HepG2 (cell line): ENCODE measurements around the gene RANBP17. TPM values are rescaled to one million over a fixed set of nuclear protein-coding genes. Genes with fewer than 3 reads are reported as not detected.
A peak's percentile ranks its signal among the peaks of the same experiment; 100 is the strongest.

Experiments used
- ATAC-seq: fragments of 200-7000 bp; cut with Tn5 transposase; 3 replicates; pipeline ENCODE4 v1.9.1; 2020; ENCODE audit warnings: mild to moderate bottlenecking, moderate library complexity
- BruUV-seq: library from RNA; stranded (reverse); fragments of 400-500 nt; replicated peaks from 2 replicates; lab custom pipeline; 2021; lab: Mats Ljungman, UMichigan
- CTCF ChIA-PET: fragments of 300-600 bp; formaldehyde crosslinking; extraction: SDS; loops from one replicate; lab custom pipeline; 2021; ENCODE audit warnings: low total read pairs, inconsistent platforms, low intra/inter-chr PET ratio; lab: Yijun Ruan, JAX
- POLR2A ChIA-PET: fragments of 350-600 bp; sonication (Branson Sonifier 250); formaldehyde crosslinking; loops from one replicate; lab custom pipeline; 2020; ENCODE audit warnings: antibody characterized with exemption, inconsistent platforms; lab: Yijun Ruan, JAX
- DNase-seq: peaks from one replicate; pipeline ENCODE4 v3.0.0-alpha.2; 2015; ENCODE audit warnings: low spot score
- FAIRE-seq: peaks from 3 replicates; lab custom pipeline; 2011; peaks lifted over from hg19 to GRCh38; lab: Jason Lieb, UNC
- H2AFZ ChIP-seq: one replicate; pipeline ENCODE4 v1.6.1; 2011; ENCODE audit warnings: low read length, inconsistent platforms
- H3K27ac ChIP-seq: fragments of 300-600 bp; 3 replicates; pipeline ENCODE4 v1.8.0; 2011; ENCODE audit warnings: mixed run types, mild to moderate bottlenecking, mixed read lengths, low read length, inconsistent platforms; ENCODE audit not compliant: insufficient read depth; ENCODE audit errors: extremely low read length
- H3K27me3 ChIP-seq, 2 experiments: fragments of 200-600 bp in 1 of 2; 2 replicates in 1 of 2; 3 replicates in 1 of 2; pipeline versions ENCODE4 v1.6.0 to v1.8.0; 2011; ENCODE audit warnings: low read length in 2 of 2, mild to moderate bottlenecking in 2 of 2, moderate library complexity in 2 of 2, inconsistent platforms in 1 of 2; ENCODE audit not compliant: insufficient read depth in 2 of 2, control insufficient read depth in 1 of 2
- H3K36me3 ChIP-seq, 2 experiments: fragments of 200-600 bp in 1 of 2; replicated peaks in 1 of 2; 2 replicates in 1 of 2; 3 replicates in 1 of 2; pipeline versions ENCODE4 v1.5.1 to v1.8.0; 2011; ENCODE audit warnings: low read length in 2 of 2, inconsistent platforms in 1 of 2; ENCODE audit not compliant: insufficient read depth in 2 of 2, control insufficient read depth in 1 of 2
- H3K4me1 ChIP-seq: 2 replicates; pipeline ENCODE4 v1.5.1; 2012; ENCODE audit warnings: low read length, inconsistent platforms; ENCODE audit not compliant: insufficient read depth
- H3K4me2 ChIP-seq: 2 replicates; pipeline ENCODE4 v1.6.0; 2011; ENCODE audit warnings: low read depth, low read length, inconsistent platforms
- H3K4me3 ChIP-seq, 3 experiments: fragments of 200-600 bp in 1 of 3; sonication (generic), shearing (Covaris generic) in 1 of 3; replicated peaks in 1 of 3; 2 replicates each; pipeline ENCODE4 v1.5.1; 2011 to 2016; ENCODE audit warnings: low read length in 3 of 3, inconsistent platforms in 2 of 3, low read depth in 2 of 3, mild to moderate bottlenecking in 2 of 3, control low read depth in 1 of 3, mixed read lengths in 1 of 3; ENCODE audit not compliant: insufficient read depth in 1 of 3
- H3K79me2 ChIP-seq: one replicate; pipeline ENCODE4 v1.6.1; 2011; ENCODE audit warnings: low read length, inconsistent platforms; ENCODE audit not compliant: insufficient read depth
- H3K9ac ChIP-seq: 2 replicates; pipeline ENCODE4 v1.6.0; 2011; ENCODE audit warnings: mild to moderate bottlenecking, low read depth, low read length, inconsistent platforms; ENCODE audit not compliant: insufficient read depth
- H3K9me3 ChIP-seq: 2 replicates; pipeline ENCODE4 v1.5.1; 2012; ENCODE audit warnings: mild to moderate bottlenecking, low read length
- H4K20me1 ChIP-seq: 2 replicates; pipeline ENCODE4 v1.6.0; 2011; ENCODE audit warnings: inconsistent platforms, mild to moderate bottlenecking, low read length, moderate library complexity; ENCODE audit not compliant: insufficient read depth
- ATF7 ChIP-seq, 2 experiments: fragments of 450-650 bp in 1 of 2; sonication (generic) in 1 of 2; formaldehyde crosslinking in 1 of 2; IDR thresholded peaks; 2 replicates each; pipeline versions ENCODE4 v1.4.0 to v1.6.1; 2016 to 2020; ENCODE audit warnings: antibody characterized with exemption in 1 of 2, mild to moderate bottlenecking in 1 of 2, missing genetic modification reagents in 1 of 2
- MBD4 ChIP-seq: IDR thresholded peaks from 2 replicates; pipeline ENCODE4 v1.6.1; 2012; ENCODE audit warnings: low read length, inconsistent platforms, borderline replicate concordance
- PRMT3 ChIP-seq: sonication (generic); formaldehyde crosslinking; IDR thresholded peaks from 2 replicates; pipeline ENCODE4 v1.8.1; 2022; ENCODE audit warnings: low read depth, mild to moderate bottlenecking, moderate library complexity, missing genetic modification reagents, borderline replicate concordance
- ZNF672 ChIP-seq: sonication (generic); formaldehyde crosslinking; IDR thresholded peaks from 2 replicates; pipeline ENCODE4 v1.8.1; 2022; ENCODE audit warnings: missing genetic modification reagents
- ZNF784 ChIP-seq: sonication (generic); formaldehyde crosslinking; IDR thresholded peaks from 2 replicates; pipeline ENCODE4 v1.5.1; 2020; ENCODE audit warnings: missing genetic modification reagents, mild to moderate bottlenecking, borderline replicate concordance
- ZSCAN20 ChIP-seq: sonication (generic); formaldehyde crosslinking; IDR thresholded peaks from 2 replicates; pipeline ENCODE4 v1.4.0; 2020; ENCODE audit warnings: missing genetic modification reagents, mild to moderate bottlenecking, borderline replicate concordance
- WGBS: methylation state at CpG from one replicate; pipeline ENCODE4 v1.1.6; 2017; ENCODE audit warnings: low lambda C conversion rate; 5-methylcytosine and 5-hydroxymethylcytosine counted together
- in situ Hi-C: cut with HindIII; loops from 2 replicates; pipeline ENCODE4 v1.10.0; 2017; ENCODE audit warnings: low pct_unique_long_range_greater_than_20kb; ENCODE audit not compliant: extremely low pct_ligation_motif_present
- intact Hi-C: fragments of 100-400 bp; cut with micrococcal nuclease; formaldehyde crosslinking; loops from one replicate; pipeline ENCODE4 v1.10.0; 2022; ENCODE audit not compliant: unreplicated experiment
- polyA plus RNA-seq, 8 experiments: library from polyadenylated mRNA; depleted of rRNA in 3 of 8; stranded (reverse) in 7 of 8; unstranded in 1 of 8; fragments of >200 nt; fragmentation: Illumina TruSeq in 4 of 8; extraction: Trizol in 4 of 8; gene quantifications; 2 replicates each; pipeline versions ENCODE4 v1.2.1 to v1.2.3, GENCODE V29; 2011 to 2016; ENCODE audit warnings: low read depth in 4 of 8, missing spikeins in 1 of 8, mixed read lengths in 1 of 8; ENCODE audit not compliant: insufficient read depth in 1 of 8
- total RNA-seq, 5 experiments: library from RNA; depleted of rRNA; stranded (reverse); fragments of >200 nt; fragmentation: Illumina TruSeq; extraction: Trizol; gene quantifications; 2 replicates each; pipeline ENCODE4 v1.2.3, GENCODE V29; 2016; ENCODE audit warnings: low read depth in 1 of 5
- TF ChIP-seq, protein P1 (sequence below): sonication (generic); formaldehyde crosslinking; IDR thresholded peaks from 2 replicates; pipeline ENCODE4 v1.8.1; 2022; ENCODE audit warnings: low read depth, mild to moderate bottlenecking, missing genetic modification reagents

RANBP17 gene
- total and polyA plus RNA-seq, 2 of the 13 experiments (the other 11 are each of a cell fraction or from before 2014, with no cell fraction given) = not detected

- no peaks in the 10 kb centered on the region for H3K79me2 ChIP-seq
- POLR2A ChIA-PET = no interaction called here
- H3K4me2 ChIP-seq = no peak overlapping the region
- CTCF ChIA-PET = no interaction called here
- no peak overlapping the region for H3K27ac ChIP-seq
- FAIRE-seq (no peak), ATAC-seq (no peak), DNase-seq (no peak)
- intact Hi-C loops (no loop called here), in situ Hi-C loops (no loop called here)
- H3K4me1 ChIP-seq = no peaks in the 10 kb centered on the region
- no peaks in the 10 kb centered on the region for H3K27me3 ChIP-seq
- H2AFZ ChIP-seq = no peak overlapping the region
- no peak for TF ChIP-seq MBD4
- TF ChIP-seq, protein P1, sequence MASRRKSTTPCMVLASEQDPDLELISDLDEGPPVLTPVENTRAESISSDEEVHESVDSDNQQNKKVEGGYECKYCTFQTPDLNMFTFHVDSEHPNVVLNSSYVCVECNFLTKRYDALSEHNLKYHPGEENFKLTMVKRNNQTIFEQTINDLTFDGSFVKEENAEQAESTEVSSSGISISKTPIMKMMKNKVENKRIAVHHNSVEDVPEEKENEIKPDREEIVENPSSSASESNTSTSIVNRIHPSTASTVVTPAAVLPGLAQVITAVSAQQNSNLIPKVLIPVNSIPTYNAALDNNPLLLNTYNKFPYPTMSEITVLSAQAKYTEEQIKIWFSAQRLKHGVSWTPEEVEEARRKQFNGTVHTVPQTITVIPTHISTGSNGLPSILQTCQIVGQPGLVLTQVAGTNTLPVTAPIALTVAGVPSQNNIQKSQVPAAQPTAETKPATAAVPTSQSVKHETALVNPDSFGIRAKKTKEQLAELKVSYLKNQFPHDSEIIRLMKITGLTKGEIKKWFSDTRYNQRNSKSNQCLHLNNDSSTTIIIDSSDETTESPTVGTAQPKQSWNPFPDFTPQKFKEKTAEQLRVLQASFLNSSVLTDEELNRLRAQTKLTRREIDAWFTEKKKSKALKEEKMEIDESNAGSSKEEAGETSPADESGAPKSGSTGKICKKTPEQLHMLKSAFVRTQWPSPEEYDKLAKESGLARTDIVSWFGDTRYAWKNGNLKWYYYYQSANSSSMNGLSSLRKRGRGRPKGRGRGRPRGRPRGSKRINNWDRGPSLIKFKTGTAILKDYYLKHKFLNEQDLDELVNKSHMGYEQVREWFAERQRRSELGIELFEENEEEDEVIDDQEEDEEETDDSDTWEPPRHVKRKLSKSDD = no peak
- TF ChIP-seq PRMT3 = no peak
- no peak for TF ChIP-seq ZNF672 (CRISPR knock-in tag)
- TF ChIP-seq ZSCAN20 (CRISPR knock-in tag) = no peak
- no peak for TF ChIP-seq ZNF784
- TF ChIP-seq ATF7 (IDR thresholded peaks at IDR 0.05) = 0 out of 2 replicates have a peak, but pooled peaks have one; percentile 9
- no peak for TF ChIP-seq ATF7 (CRISPR knock-in tag; IDR thresholded peaks at IDR 0.05)
- no peaks in the 10 kb centered on the region for H3K36me3 ChIP-seq
- BruUV-seq = no TSS peak
- no peaks in the 10 kb centered on the region for H3K9me3 ChIP-seq
- no peaks in the 10 kb centered on the region; the same call in 1 of the 2 replicates for H4K20me1 ChIP-seq
- 9% methylated on average over 5 of the region's 5 CpGs for WGBS
- no peak overlapping the region for H3K9ac ChIP-seq
- H3K4me3 ChIP-seq = no peak overlapping the region
Observed at GRCh38 chr5:171275841-171276544, 414.2 kb downstream of the RANBP17 start.
